Measurements from ENCODE around the gene AKAP13.

DNA sequence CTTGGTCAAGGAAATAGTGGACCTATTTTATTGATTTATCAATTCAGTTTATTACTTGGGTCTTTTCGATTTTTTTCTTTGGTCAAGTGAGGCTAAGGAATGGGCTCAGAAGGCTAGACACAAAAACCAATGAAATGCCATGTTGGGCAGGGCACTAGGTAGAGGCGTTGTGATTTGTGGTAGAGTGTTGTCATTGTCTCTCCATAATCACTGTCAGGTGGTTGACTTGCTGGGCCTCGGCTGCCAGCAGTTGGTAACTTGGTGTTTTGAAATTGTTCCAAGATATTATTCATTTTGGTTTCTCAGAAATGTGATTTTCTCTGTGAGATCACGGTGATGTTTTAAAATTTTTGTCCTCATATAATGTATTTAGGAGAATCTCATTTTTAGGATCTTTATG lies 240.7 kb downstream of the AKAP13 start:
- no peak for TF ChIP-seq EZH2 (IDR thresholded peaks at IDR 0.05)
- TF ChIP-seq, protein P1, sequence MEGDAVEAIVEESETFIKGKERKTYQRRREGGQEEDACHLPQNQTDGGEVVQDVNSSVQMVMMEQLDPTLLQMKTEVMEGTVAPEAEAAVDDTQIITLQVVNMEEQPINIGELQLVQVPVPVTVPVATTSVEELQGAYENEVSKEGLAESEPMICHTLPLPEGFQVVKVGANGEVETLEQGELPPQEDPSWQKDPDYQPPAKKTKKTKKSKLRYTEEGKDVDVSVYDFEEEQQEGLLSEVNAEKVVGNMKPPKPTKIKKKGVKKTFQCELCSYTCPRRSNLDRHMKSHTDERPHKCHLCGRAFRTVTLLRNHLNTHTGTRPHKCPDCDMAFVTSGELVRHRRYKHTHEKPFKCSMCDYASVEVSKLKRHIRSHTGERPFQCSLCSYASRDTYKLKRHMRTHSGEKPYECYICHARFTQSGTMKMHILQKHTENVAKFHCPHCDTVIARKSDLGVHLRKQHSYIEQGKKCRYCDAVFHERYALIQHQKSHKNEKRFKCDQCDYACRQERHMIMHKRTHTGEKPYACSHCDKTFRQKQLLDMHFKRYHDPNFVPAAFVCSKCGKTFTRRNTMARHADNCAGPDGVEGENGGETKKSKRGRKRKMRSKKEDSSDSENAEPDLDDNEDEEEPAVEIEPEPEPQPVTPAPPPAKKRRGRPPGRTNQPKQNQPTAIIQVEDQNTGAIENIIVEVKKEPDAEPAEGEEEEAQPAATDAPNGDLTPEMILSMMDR (IDR thresholded peaks at IDR 0.05): no peak

Measured in neural progenitor cell (in vitro differentiated cells).